Coronary artery (tissue), 2 donors: ENCODE results near the gene NEO1.

Experiments used
- DNase-seq: peaks from one replicate; pipeline ENCODE4 v3.0.0-alpha.2; 2017; ENCODE audit warnings: low spot score
- H3K27ac ChIP-seq, 2 donors: fragments of 200-600 bp; sonication (generic); one replicate each; pipeline ENCODE4 v1.5.1; 2016 to 2019
- H3K4me3 ChIP-seq: fragments of 200-600 bp; sonication (generic); 2 replicates; pipeline ENCODE4 v1.5.1; 2016; ENCODE audit warnings: mild to moderate bottlenecking, moderate library complexity
- TF ChIP-seq, protein P1 (sequence below): fragments of 200-600 bp; sonication (generic); IDR thresholded peaks from one replicate; pipeline ENCODE4 v1.5.1; 2019; ENCODE audit warnings: antibody characterized with exemption

The NEO1 gene

DNA sequence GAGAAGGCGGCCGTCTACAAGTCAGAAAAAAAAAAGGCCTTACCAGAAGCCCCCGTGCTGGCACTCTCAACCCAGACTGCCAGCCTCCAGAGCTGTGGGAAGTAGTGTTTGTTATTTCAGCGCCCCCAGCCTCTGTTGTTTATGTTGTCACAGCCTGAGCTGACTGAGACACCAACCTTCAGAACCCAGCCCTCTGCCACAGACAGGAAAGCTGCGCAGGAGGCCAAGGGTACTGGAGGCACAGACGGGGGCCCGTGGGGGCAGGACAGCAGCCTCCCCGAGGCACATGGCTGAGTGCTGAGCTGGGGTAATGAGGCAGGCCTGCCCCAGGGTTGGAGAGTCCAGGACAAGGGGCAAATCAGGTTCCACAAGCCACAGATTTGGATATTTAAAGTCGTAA is 282.8 kb downstream of the NEO1 start:
- H3K4me3 ChIP-seq, result no peak overlapping the region
- TF ChIP-seq, protein P1, sequence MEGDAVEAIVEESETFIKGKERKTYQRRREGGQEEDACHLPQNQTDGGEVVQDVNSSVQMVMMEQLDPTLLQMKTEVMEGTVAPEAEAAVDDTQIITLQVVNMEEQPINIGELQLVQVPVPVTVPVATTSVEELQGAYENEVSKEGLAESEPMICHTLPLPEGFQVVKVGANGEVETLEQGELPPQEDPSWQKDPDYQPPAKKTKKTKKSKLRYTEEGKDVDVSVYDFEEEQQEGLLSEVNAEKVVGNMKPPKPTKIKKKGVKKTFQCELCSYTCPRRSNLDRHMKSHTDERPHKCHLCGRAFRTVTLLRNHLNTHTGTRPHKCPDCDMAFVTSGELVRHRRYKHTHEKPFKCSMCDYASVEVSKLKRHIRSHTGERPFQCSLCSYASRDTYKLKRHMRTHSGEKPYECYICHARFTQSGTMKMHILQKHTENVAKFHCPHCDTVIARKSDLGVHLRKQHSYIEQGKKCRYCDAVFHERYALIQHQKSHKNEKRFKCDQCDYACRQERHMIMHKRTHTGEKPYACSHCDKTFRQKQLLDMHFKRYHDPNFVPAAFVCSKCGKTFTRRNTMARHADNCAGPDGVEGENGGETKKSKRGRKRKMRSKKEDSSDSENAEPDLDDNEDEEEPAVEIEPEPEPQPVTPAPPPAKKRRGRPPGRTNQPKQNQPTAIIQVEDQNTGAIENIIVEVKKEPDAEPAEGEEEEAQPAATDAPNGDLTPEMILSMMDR, result no peak
- H3K27ac ChIP-seq, result no peak overlapping the region
- no peak for DNase-seq

DNA sequence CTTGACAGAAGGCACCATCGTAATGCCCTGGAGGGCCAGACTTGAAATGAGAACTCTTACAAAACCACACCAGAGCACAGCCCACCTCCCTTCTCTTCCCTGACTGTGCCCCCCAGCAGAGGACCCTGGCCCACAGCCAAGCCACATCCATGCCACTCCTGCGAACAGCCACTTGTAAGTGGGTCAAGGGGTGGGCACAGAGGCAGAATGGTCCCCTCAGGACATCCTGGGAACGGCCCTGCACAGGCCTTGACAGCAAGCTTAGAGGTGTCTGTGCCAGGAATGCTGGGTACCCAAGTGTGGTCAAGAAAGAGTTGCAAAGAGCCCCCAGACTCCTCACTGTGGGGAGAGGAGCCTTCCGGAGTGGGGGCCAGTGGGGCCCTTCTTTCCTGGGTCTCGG is 283.2 kb downstream of the NEO1 start:
- no peak for DNase-seq
- Histone ChIP-seq H3K27ac (no peak overlapping the region), H3K4me3 (no peak overlapping the region)
- TF ChIP-seq, protein P1, result no peak

DNA sequence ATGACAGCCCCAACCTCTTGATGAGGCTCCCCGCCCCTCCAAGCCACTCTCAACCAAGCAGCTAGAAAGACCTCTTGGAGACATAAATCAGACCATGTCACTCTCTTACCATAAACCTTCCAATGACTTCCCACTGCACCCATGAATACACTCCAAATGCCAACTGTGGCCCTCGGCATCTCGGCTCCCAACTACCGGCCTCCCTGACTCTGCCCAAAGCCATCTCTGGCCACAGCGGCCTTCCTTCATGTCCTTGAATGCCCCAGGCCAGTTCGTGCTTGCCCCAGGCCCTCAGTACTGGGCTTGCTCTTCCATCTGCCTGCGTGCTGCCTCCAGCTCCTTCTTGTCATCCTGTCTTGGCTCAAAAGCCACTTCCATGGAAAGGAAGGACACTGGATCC is 284.5 kb downstream of the NEO1 start:
- Histone ChIP-seq H3K4me3 (no peak overlapping the region), H3K27ac (no peak overlapping the region)
- no peak for DNase-seq
- TF ChIP-seq, protein P1, result no peak

DNA sequence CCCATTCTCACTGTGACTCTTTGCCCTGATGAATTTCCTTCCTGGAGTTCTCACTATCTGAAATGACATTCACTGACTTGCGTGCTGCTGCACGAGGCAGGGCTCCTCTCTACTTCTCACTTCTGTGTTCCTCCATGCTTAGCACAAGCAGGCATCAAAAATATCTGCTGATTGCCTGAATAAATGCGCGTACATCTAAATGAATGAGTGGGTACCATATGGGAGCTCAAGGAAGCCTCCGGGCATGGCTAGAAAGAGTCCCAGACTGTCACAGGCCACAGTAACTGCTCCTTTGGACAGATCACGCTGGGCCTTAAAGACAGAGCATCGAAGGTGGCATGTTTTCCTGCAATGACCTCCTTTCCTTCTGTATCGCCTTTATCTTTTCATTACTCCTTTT is 284.9 kb downstream of the NEO1 start:
- H3K4me3 ChIP-seq, result no peak overlapping the region
- DNase-seq, result no peak
- no peak overlapping the region for H3K27ac ChIP-seq
- TF ChIP-seq, protein P1, result no peak

DNA sequence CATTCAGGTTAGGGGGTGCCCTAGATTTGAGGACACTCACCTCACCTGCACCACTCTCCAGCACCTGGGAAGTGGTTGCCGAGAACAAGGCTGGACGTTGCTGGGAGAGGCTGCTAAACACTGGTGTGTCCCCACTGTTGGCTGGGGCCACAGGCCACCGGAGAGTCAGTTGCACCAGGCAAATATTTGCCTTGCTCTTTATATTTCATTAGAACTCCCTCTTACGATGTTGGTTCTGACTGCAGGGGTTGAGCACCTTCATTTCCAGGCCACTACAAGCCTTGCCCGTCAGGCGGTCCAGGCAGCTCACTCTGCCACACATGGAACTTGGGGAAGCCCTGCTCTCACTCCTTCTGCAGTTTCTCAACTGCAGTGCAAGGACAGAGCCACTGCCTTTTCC is 285.8 kb downstream of the NEO1 start:
- no peak for DNase-seq
- Histone ChIP-seq H3K27ac (no peak overlapping the region), H3K4me3 (no peak overlapping the region)
- TF ChIP-seq, protein P1, result no peak

DNA sequence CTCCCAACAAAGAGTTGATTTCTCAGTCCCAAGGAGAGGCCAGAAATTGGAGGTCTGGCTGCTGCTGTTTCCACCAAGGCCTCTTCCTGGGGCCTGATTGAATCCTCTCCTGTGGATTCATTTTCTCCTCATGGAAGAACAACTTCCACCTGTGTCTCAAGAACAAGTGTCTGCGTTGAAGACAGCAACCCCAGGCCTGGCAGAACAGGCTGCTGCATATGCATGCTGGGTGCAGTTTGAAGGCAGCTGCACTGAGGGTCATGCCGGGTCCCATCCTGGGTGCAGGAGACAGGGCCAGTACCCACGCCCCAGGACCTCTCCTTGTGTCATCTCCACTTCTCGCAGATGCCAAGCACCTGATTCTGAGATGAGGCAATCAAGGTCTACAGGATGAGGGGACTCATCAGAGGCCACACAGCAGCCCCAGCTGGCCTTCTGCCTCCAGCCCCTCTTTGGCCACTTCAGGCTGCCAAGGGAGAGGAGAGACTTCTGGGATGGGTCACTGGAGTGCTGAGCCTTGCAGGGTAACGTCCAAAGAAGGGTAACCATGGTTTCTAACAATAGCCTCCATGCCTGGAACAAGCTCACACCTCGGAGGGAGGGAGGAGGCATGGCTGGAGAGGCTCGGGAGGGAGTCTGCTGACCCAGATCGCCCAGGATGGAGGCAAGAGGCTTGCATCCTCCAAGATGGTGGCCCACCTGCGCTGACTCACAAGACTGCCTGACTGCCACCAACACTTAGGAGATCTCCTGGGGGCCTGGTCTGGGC is 286.5 kb downstream of the NEO1 start:
- TF ChIP-seq, protein P1, result no peak
- H3K27ac ChIP-seq, result no peak overlapping the region
- no peak overlapping the region for H3K4me3 ChIP-seq
- DNase-seq, result no peak

DNA sequence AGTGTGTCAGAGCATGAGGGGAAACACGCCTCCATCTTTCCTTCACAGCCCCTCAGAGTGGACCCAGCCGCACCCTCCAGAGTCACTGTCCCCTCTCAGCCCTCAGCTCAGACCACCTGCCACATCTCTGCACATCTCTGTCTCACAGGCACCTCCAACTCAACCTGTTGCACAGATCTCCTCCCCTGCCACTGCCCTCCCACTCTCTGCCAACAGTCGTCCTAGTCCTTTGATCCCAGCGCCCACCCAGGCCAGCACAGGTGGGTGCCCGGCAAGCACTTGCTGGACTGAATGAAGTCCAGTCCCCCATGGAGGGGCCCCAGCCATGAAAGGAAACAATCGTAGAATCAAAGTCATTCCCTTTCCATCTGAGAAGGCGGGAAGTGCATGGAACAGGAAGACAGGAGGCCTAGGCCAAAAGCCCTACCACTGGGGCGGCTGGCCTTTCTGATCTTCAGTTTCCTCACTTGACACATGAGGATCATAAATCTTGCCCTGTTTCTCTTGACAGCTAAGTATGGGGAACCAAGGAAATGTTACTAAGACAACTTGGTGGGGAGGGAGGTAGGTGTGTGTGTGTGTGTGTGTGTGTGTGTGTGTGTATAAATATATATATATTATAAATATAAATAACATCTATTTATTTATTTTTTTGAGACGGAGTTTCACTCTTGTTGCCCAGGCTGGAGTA is 288.4 kb downstream of the NEO1 start:
- no peak for DNase-seq
- H3K4me3 ChIP-seq, result no peak overlapping the region
- H3K27ac ChIP-seq, result no peak overlapping the region
- TF ChIP-seq, protein P1, result no peak
